A549 (cell line): Measurements from ENCODE around the gene KRTAP13-3. TPM values are rescaled to one million over a fixed set of nuclear protein-coding genes. Genes with fewer than 3 reads are reported as not detected.

Source experiments
- ATAC-seq, 2 experiments: fragments of 200-7000 bp in 1 of 2; fragments of >200 bp in 1 of 2; cut with Nextera tagmentation in 1 of 2; cut with Tn5 transposase in 1 of 2; 3 replicates each; pipeline versions ENCODE4 v1.8.0 to v1.9.1; 2018 to 2020; ENCODE audit warnings: mild to moderate bottlenecking in 1 of 2, moderate library complexity in 1 of 2
- CTCF ChIA-PET: fragments of 300-600 bp; sonication (Branson Sonifier 250); formaldehyde crosslinking; extraction: SDS; loops from one replicate; lab custom pipeline; 2021; ENCODE audit warnings: antibody characterized with exemption, inconsistent platforms; lab: Yijun Ruan, JAX
- POLR2A ChIA-PET: fragments of 350-600 bp; formaldehyde crosslinking; extraction: SDS; loops from one replicate; lab custom pipeline; 2021; ENCODE audit warnings: antibody characterized with exemption, inconsistent platforms; lab: Yijun Ruan, JAX
- DNase-seq, 2 experiments: peaks; one replicate each; pipeline versions ENCODE4 v3.0.0 to v3.0.0-alpha.2; 2011 to 2016; ENCODE audit warnings: low read depth in 1 of 2, low spot score in 1 of 2
- FAIRE-seq: peaks from 2 replicates; lab custom pipeline; 2011; peaks lifted over from hg19 to GRCh38; lab: Jason Lieb, UNC
- H3K27ac ChIP-seq, 2 experiments: fragments of >200 bp; sonication (Bioruptor Twin); formaldehyde crosslinking; 3 replicates each; pipeline ENCODE4 v1.5.1; 2016 to 2017
- H3K4me1 ChIP-seq: fragments of >200 bp; sonication (Bioruptor Twin); formaldehyde crosslinking; 3 replicates; pipeline ENCODE4 v1.6.1; 2016
- H3K4me2 ChIP-seq: fragments of >200 bp; sonication (Bioruptor Twin); formaldehyde crosslinking; 3 replicates; pipeline ENCODE4 v1.6.1; 2016
- H3K4me3 ChIP-seq: fragments of >200 bp; sonication (Bioruptor Twin); formaldehyde crosslinking; 3 replicates; pipeline ENCODE4 v1.5.1; 2016
- H3K9me3 ChIP-seq: fragments of >200 bp; sonication (Bioruptor Twin); formaldehyde crosslinking; 3 replicates; pipeline ENCODE4 v1.6.1; 2016
- BCL3 ChIP-seq: fragments of >200 bp; sonication (Bioruptor Twin); formaldehyde crosslinking; IDR thresholded peaks from 3 replicates; pipeline ENCODE4 v1.6.1; 2016
- CHD2 ChIP-seq: fragments of 150-350 bp; IDR thresholded peaks from 2 replicates; pipeline ENCODE4 v1.6.1; 2014; ENCODE audit warnings: low read length; ENCODE audit not compliant: partially characterized antibody
- E2F6 ChIP-seq: IDR thresholded peaks from 2 replicates; pipeline ENCODE4 v1.6.1; 2012; ENCODE audit warnings: low read depth, borderline replicate concordance
- HMGXB4 ChIP-seq: fragments of 250-450 bp; sonication (Bioruptor Pico); IDR thresholded peaks from 2 replicates; pipeline ENCODE4 v1.5.0; 2021; ENCODE audit warnings: mild to moderate bottlenecking, moderate library complexity, borderline replicate concordance
- KDM5A ChIP-seq: fragments of 200-600 bp; sonication (generic); IDR thresholded peaks from 2 replicates; pipeline ENCODE4 v1.6.1; 2016; ENCODE audit warnings: antibody characterized with exemption, mild to moderate bottlenecking
- MAFK ChIP-seq: fragments of 450-650 bp; IDR thresholded peaks from 2 replicates; pipeline ENCODE4 v1.6.1; 2014; ENCODE audit not compliant: partially characterized antibody
- NPAS2 ChIP-seq: fragments of 250-450 bp; sonication (Bioruptor Pico); IDR thresholded peaks from 2 replicates; pipeline ENCODE4 v1.8.0; 2022; ENCODE audit warnings: mild to moderate bottlenecking, moderate library complexity, borderline replicate concordance
- NR3C1 ChIP-seq: fragments of >200 bp; sonication (Bioruptor Twin); formaldehyde crosslinking; IDR thresholded peaks from 3 replicates; pipeline ENCODE4 v1.6.1; 2017
- RAD21 ChIP-seq, 2 experiments: fragments of >200 bp in 1 of 2; sonication (Bioruptor Twin) in 1 of 2; formaldehyde crosslinking in 1 of 2; IDR thresholded peaks in 1 of 2; conservative IDR thresholded peaks in 1 of 2; 2 replicates in 1 of 2; 3 replicates in 1 of 2; pipeline ENCODE4 v1.6.1; 2012 to 2018; ENCODE audit warnings: inconsistent platforms in 1 of 2
- RFX5 ChIP-seq: fragments of 450-650 bp; IDR thresholded peaks from 2 replicates; pipeline ENCODE4 v1.7.1; 2014; ENCODE audit warnings: antibody characterized with exemption, mild to moderate bottlenecking, moderate library complexity
- USF2 ChIP-seq: fragments of 450-650 bp; IDR thresholded peaks from 2 replicates; pipeline ENCODE4 v1.6.1; 2014; ENCODE audit warnings: antibody characterized with exemption
- ZC3H11A ChIP-seq: fragments of 450-650 bp; IDR thresholded peaks from 2 replicates; pipeline ENCODE4 v1.6.1; 2014; ENCODE audit warnings: antibody characterized with exemption, mild to moderate bottlenecking
- WGBS: methylation state at CpG from one replicate; pipeline ENCODE4 v1.1.6; 2017; ENCODE audit errors: missing lambda C conversion rate; 5-methylcytosine and 5-hydroxymethylcytosine counted together
- polyA plus RNA-seq, 4 experiments: library from polyadenylated mRNA; depleted of rRNA in 3 of 4; stranded (reverse); fragments of >200 nt; fragmentation: RNase III in 1 of 4; extraction: RNeasy Plus Mini Kit Qiagen cat#74134 plus additional on column Dnase treatment in 1 of 4; gene quantifications; 2 replicates in 3 of 4; 3 replicates in 1 of 4; pipeline ENCODE4 v1.2.3, GENCODE V29; 2011 to 2017

Gene KRTAP13-3
- polyA plus RNA-seq, 2 of the 4 experiments (the other 2 are of a cell fraction), result not detected

DNA sequence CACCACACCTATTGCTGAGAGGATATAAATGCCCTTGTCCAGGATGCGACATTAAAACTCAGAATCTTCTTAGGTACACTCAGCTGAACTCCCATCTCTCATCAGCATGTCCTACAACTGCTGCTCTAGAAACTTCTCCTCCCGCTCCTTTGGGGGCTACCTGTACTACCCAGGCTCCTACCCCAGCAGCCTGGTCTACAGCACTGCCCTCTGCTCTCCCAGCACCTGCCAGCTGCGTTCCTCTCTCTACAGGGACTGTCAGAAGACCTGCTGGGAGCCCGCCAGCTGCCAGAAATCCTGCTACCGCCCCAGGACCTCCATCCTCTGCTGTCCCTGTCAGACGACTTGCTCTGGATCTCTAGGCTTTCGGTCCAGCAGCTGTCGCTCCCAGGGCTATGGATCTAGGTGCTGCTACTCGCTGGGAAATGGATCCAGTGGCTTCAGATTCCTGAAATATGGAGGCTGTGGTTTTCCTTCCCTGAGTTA lies 4.5 kb upstream of the KRTAP13-3 start, which contains the start of gene KRTAP13-4:
Gene KRTAP13-4, plus strand, starts transcription at position 51 of the 486 bp plus-strand sequence. Its CDS starts 56 bp downstream, at position 107.
- no peak within 1 kb of the TSS for H3K4me3 ChIP-seq
- POLR2A ChIA-PET, result no interaction called here
- H3K9me3 ChIP-seq, result no peaks in the 10 kb centered on the region
- H3K27ac ChIP-seq, result no peak within 1 kb of the TSS
- CTCF ChIA-PET, result no interaction called here
- WGBS, result 0% methylated on average over 6 of the region's 9 CpGs
- H3K4me1 ChIP-seq, result no peaks in the 10 kb centered on the region
- no peak for FAIRE-seq
- no peak for TF ChIP-seq CHD2
- no peak for TF ChIP-seq RAD21 (conservative IDR thresholded peaks at IDR 0.05 in 1 of 2, IDR thresholded peaks at IDR 0.05 in 1 of 2)
- TF ChIP-seq, all 56 proteins: peak for 0
- DNase-seq (no peak), ATAC-seq (no peak)
- no peak within 1 kb of the TSS for H3K4me2 ChIP-seq

GRCh38 chr21:30426731-30427130 lies 1.0 kb upstream of the KRTAP13-3 start:
- no peak for FAIRE-seq
- no peak for ATAC-seq
- ChIA-PET POLR2A (no interaction called here), CTCF (no interaction called here)
- DNase-seq, result no peak
- 0% methylated on average over 3 of the region's 3 CpGs for WGBS
- Histone ChIP-seq H3K4me3 (no peak overlapping the region), H3K4me1 (no peaks in the 10 kb centered on the region), H3K9me3 (no peaks in the 10 kb centered on the region), H3K27ac (no peak overlapping the region), H3K4me2 (no peak overlapping the region)
- TF ChIP-seq RFX5 (no peak), E2F6 (no peak), BCL3 (no peak), USF2 (no peak)

- Histone ChIP-seq H3K4me1 (no peaks in the 10 kb centered on the region), H3K27ac (no peak overlapping the region), H3K9me3 (no peaks in the 10 kb centered on the region), H3K4me2 (no peak overlapping the region), H3K4me3 (no peak overlapping the region)
- 3% methylated on average over 5 of the region's 5 CpGs for WGBS
- DNase-seq (no peak), ATAC-seq (no peak), FAIRE-seq (no peak)
- CTCF ChIA-PET, result no interaction called here
- TF ChIP-seq HMGXB4 (CRISPR knock-in tag) (no peak), NPAS2 (CRISPR knock-in tag) (no peak), KDM5A (no peak), NR3C1 (no peak), MAFK (no peak), ZC3H11A (no peak), BCL3 (no peak), USF2 (no peak)
- POLR2A ChIA-PET, result no interaction called here
Measured at GRCh38 chr21:30415993-30416392, 9.7 kb downstream of the KRTAP13-3 start.
